C4-2B (cell line): ENCODE data around the gene LYPD6.

Experiments
- CTCF ChIP-seq: fragments of 450-650 bp; conservative IDR thresholded peaks from 2 replicates; pipeline ENCODE4 v1.5.1; 2017; ENCODE audit warnings: mild to moderate bottlenecking
- ZFX ChIP-seq: fragments of 450-650 bp; IDR thresholded peaks from 2 replicates; pipeline ENCODE4 v1.6.1; 2017

- no peak for TF ChIP-seq CTCF
- peak; percentile 22; the same call in 1 of the 2 replicates for TF ChIP-seq ZFX
These were observed at the start of gene LYPD6 for GRCh38 chr2:149330127-149331022.
